Progenitor cell of endocrine pancreas (in vitro differentiated cells): ENCODE results near the gene TTLL6. TPM values are rescaled to one million over a fixed set of nuclear protein-coding genes. Genes with fewer than 3 reads are reported as not detected.
"Not testable (repeated sequence)": the region's sequence is repeated elsewhere in the genome, so short reads cannot be mapped to it uniquely, and the experiment has no call there.

Source experiments
- DNase-seq: peaks from one replicate; pipeline ENCODE4 v3.0.0; 2021; ENCODE audit warnings: low spot score; ENCODE audit not compliant: unreplicated experiment
- H3K27ac Mint-ChIP-seq: 2 replicates; pipeline ENCODE4 v1.8.0; 2021; ENCODE audit warnings: mild to moderate bottlenecking, moderate library complexity, mixed read lengths
- H3K27me3 Mint-ChIP-seq: 2 replicates; pipeline ENCODE4 v1.8.0; 2021; ENCODE audit warnings: mixed read lengths
- H3K36me3 Mint-ChIP-seq: 2 replicates; pipeline ENCODE4 v1.8.0; 2022; ENCODE audit warnings: mixed read lengths; ENCODE audit not compliant: insufficient read depth
- H3K4me1 Mint-ChIP-seq: 2 replicates; pipeline ENCODE4 v1.8.0; 2021; ENCODE audit warnings: low read depth, mixed read lengths
- H3K4me3 Mint-ChIP-seq: 2 replicates; pipeline ENCODE4 v1.8.0; 2021; ENCODE audit warnings: low read depth, mild to moderate bottlenecking, moderate library complexity, mixed read lengths
- H3K9me3 Mint-ChIP-seq: 2 replicates; pipeline ENCODE4 v1.8.0; 2021; ENCODE audit warnings: low read depth, mixed read lengths
- CTCF ChIP-seq: fragments of 200-600 bp; sonication (generic); IDR thresholded peaks from one replicate; pipeline ENCODE4 v1.5.0; 2021; ENCODE audit warnings: antibody characterized with exemption, mild to moderate bottlenecking; ENCODE audit not compliant: unreplicated experiment
- total RNA-seq: library from RNA; stranded (reverse); gene quantifications from 2 replicates; pipeline ENCODE4 v1.2.1, GENCODE V29; 2021

Gene TTLL6
- total RNA-seq, 1 donor from 2014 or later = 4.0 TPM

- no peak for TF ChIP-seq CTCF
- no peaks in the 10 kb centered on the region for H3K36me3 Mint-ChIP-seq
- H3K4me1 Mint-ChIP-seq = peaks cover 21% of the 10 kb centered on the region
- peaks cover 11% of the 10 kb centered on the region for H3K27me3 Mint-ChIP-seq
- no peak overlapping the region for H3K4me3 Mint-ChIP-seq
- no peaks in the 10 kb centered on the region for H3K9me3 Mint-ChIP-seq
- H3K27ac Mint-ChIP-seq = no peak overlapping the region
- DNase-seq = no peak
These were observed 5.0 kb downstream of the TTLL6 start for GRCh38 chr17:48812001-48812400.

- peaks cover 2% of the 10 kb centered on the region for H3K27me3 Mint-ChIP-seq
- H3K9me3 Mint-ChIP-seq = no peaks in the 10 kb centered on the region
- H3K27ac Mint-ChIP-seq = peak overlapping the region; percentile 80
- H3K4me3 Mint-ChIP-seq = no peak overlapping the region
- H3K4me1 Mint-ChIP-seq = peaks cover 21% of the 10 kb centered on the region
- no peak for TF ChIP-seq CTCF
- H3K36me3 Mint-ChIP-seq = no peaks in the 10 kb centered on the region
- DNase-seq = no peak
These were observed 7.8 kb downstream of the TTLL6 start for GRCh38 chr17:48809182-48809581.

- H3K36me3 Mint-ChIP-seq = no peaks in the 10 kb centered on the region
- no peaks in the 10 kb centered on the region for H3K9me3 Mint-ChIP-seq
- no peak overlapping the region for H3K4me3 Mint-ChIP-seq
- DNase-seq = peak; percentile 82
- H3K27ac Mint-ChIP-seq = no peak overlapping the region
- TF ChIP-seq CTCF = peak; percentile 96
- peaks cover 13% of the 10 kb centered on the region for H3K27me3 Mint-ChIP-seq
- H3K4me1 Mint-ChIP-seq = peaks cover 16% of the 10 kb centered on the region
These were observed 12.1 kb downstream of the TTLL6 start for GRCh38 chr17:48804936-48805411.

GRCh38 chr17:48800626-48801217 is 16.3 kb downstream of the TTLL6 start:
- H3K36me3 Mint-ChIP-seq = no peaks in the 10 kb centered on the region
- no peak for DNase-seq
- H3K27ac Mint-ChIP-seq = no peak overlapping the region
- H3K27me3 Mint-ChIP-seq = peaks cover 16% of the 10 kb centered on the region
- H3K4me1 Mint-ChIP-seq = peaks cover 15% of the 10 kb centered on the region
- no peak overlapping the region for H3K4me3 Mint-ChIP-seq
- TF ChIP-seq CTCF = no peak
- H3K9me3 Mint-ChIP-seq = no peaks in the 10 kb centered on the region

- Mint-ChIP-seq H3K4me3 (no peak overlapping the region), H3K36me3 (no peaks in the 10 kb centered on the region), H3K9me3 (no peaks in the 10 kb centered on the region), H3K4me1 (peaks cover 21% of the 10 kb centered on the region), H3K27ac (no peak overlapping the region), H3K27me3 (peaks cover 16% of the 10 kb centered on the region)
- no peak for DNase-seq
- TF ChIP-seq CTCF = no peak
These were observed 17.8 kb downstream of the TTLL6 start for GRCh38 chr17:48799069-48799723.

- H3K4me3 Mint-ChIP-seq, H3K9me3 Mint-ChIP-seq, H3K36me3 Mint-ChIP-seq, DNase-seq: not testable (repeated sequence)
- peaks cover 28% of the 10 kb centered on the region for H3K27me3 Mint-ChIP-seq
- peak overlapping the region; percentile 82 for H3K27ac Mint-ChIP-seq
- H3K4me1 Mint-ChIP-seq = peaks cover 21% of the 10 kb centered on the region
These were observed 20.9 kb downstream of the TTLL6 start for GRCh38 chr17:48796163-48796522.
